ENCODE data around the gene ZRANB2.
A peak's percentile ranks its signal among the peaks of the same experiment; 100 is the strongest.

ZRANB2 gene

DNA sequence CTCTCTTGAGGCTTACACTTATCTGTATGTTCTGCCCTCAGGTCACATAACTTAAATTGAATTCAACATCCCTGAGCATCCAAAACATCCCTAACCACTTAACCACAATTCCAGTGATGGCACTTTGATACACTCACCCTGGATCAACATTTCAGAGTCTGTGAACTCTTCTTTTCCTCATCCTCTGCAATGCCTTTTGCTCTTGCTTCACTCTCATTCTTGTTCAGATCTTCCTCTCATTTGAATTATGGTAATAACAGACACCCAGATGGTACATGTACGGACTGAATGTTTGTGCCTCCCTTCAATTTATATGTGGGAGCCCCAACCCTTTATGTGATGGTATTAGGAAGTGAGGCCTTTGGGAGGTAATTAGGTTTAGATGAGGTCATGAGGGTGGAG is 66.7 kb downstream of the ZRANB2 start:
- no peak overlapping the region for H3K9ac ChIP-seq (ENCODE audit: insufficient read length)
- H3K36me3 ChIP-seq (ENCODE audit: insufficient read depth, low read length), result peaks cover 86% of the 10 kb centered on the region
- DNase-seq (ENCODE audit: low read depth, low spot score), result peak; percentile 96
- no peak for TF ChIP-seq EZH2 (IDR thresholded peaks at IDR 0.05)
- TF ChIP-seq POLR2AphosphoS5 (IDR thresholded peaks at IDR 0.05; ENCODE audit: borderline replicate concordance, low read depth, low read length), result peak; percentile 63
- no peak for TF ChIP-seq FOXP2 (optimal IDR thresholded peaks at IDR 0.05; ENCODE audit: control extremely low read depth, extremely low read length, insufficient read depth)
- H3K27ac ChIP-seq, result peak overlapping the region; percentile 26; the same call in 1 of the 2 replicates
- H3K9me3 ChIP-seq (ENCODE audit: low read depth, low read length), result no peaks in the 10 kb centered on the region
- no peak overlapping the region for H3K4me3 ChIP-seq

Measured in SK-N-MC (cell line).